ENCODE data around the gene VOPP1. TPM values are rescaled to one million over a fixed set of nuclear protein-coding genes. Genes with fewer than 3 reads are reported as not detected.
A peak's percentile ranks its signal among the peaks of the same experiment; 100 is the strongest.
"Not testable (repeated sequence)": the region's sequence is repeated elsewhere in the genome, so short reads cannot be mapped to it uniquely, and the experiment has no call there.

The VOPP1 gene
- total RNA-seq, 2 donors from 2014 or later = 70.3 to 73.4 TPM

- Histone ChIP-seq H3K27ac (no peak overlapping the region), H3K36me3 (no peaks in the 10 kb centered on the region), H3K9ac (ENCODE audit: low read depth in 2 of 2, low read length in 2 of 2) (peak overlapping the region in 1 of 2 donors; percentile 3), H3K27me3 (no peaks in the 10 kb centered on the region), H3K4me3 (no peak overlapping the region), H3K4me1 (no peaks in the 10 kb centered on the region), H3K9me3 (no peaks in the 10 kb centered on the region)
- no peak for TF ChIP-seq CTCF (IDR thresholded peaks at IDR 0.05)
- DNase-seq = no peak
- intact Hi-C loops (cut with DNase I) = no loop called here
Observed at GRCh38 chr7:55475855-55476803, 96.2 kb downstream of the VOPP1 start.

- DNase-seq = peak; percentile 8
- intact Hi-C loops (cut with DNase I) = no loop called here
Observed at GRCh38 chr7:55474944-55475854, 97.1 kb downstream of the VOPP1 start.

GRCh38 chr7:55473932-55474331 lies 98.4 kb downstream of the VOPP1 start:
- intact Hi-C loops (cut with DNase I) = no loop called here
- no peak for DNase-seq
- Histone ChIP-seq H3K9me3 (no peaks in the 10 kb centered on the region), H3K9ac (ENCODE audit: low read depth in 2 of 2, low read length in 2 of 2) (no peak overlapping the region), H3K36me3 (no peaks in the 10 kb centered on the region), H3K27ac (no peak overlapping the region), H3K4me1 (no peaks in the 10 kb centered on the region), H3K4me3 (no peak overlapping the region), H3K27me3 (no peaks in the 10 kb centered on the region)
- no peak for TF ChIP-seq CTCF (IDR thresholded peaks at IDR 0.05)

More at GRCh38 chr7:55474944-55475854, 97.1 kb downstream of the VOPP1 start:
- H3K4me3 ChIP-seq = no peak overlapping the region
- H3K9ac ChIP-seq (ENCODE audit: low read depth in 2 of 2, low read length in 2 of 2) = no peak overlapping the region
- no peak for TF ChIP-seq CTCF (IDR thresholded peaks at IDR 0.05)
- no peak overlapping the region for H3K27ac ChIP-seq
- no peaks in the 10 kb centered on the region for H3K36me3 ChIP-seq
- no peaks in the 10 kb centered on the region for H3K4me1 ChIP-seq
- H3K9me3 ChIP-seq = no peaks in the 10 kb centered on the region
- no peaks in the 10 kb centered on the region for H3K27me3 ChIP-seq

- Histone ChIP-seq H3K9ac (ENCODE audit: low read depth in 2 of 2, low read length in 2 of 2) (no peak overlapping the region), H3K9me3 (no peaks in the 10 kb centered on the region), H3K4me3 (no peak overlapping the region), H3K27ac (no peak overlapping the region), H3K4me1 (no peaks in the 10 kb centered on the region), H3K36me3 (no peaks in the 10 kb centered on the region), H3K27me3 (no peaks in the 10 kb centered on the region)
- no peak for TF ChIP-seq CTCF (IDR thresholded peaks at IDR 0.05)
- DNase-seq = no peak
- intact Hi-C loops (cut with DNase I) = no loop called here
Observed at GRCh38 chr7:55472928-55473725, 99.2 kb downstream of the VOPP1 start.

- DNase-seq; H3K36me3 ChIP-seq; H3K27me3 ChIP-seq; intact Hi-C loops (cut with DNase I); H3K4me1 ChIP-seq; H3K4me3 ChIP-seq; H3K27ac ChIP-seq; H3K9me3 ChIP-seq; H3K9ac ChIP-seq (ENCODE audit: low read depth in 2 of 2, low read length in 2 of 2): not testable (repeated sequence)
Observed at GRCh38 chr7:55472406-55472805, 99.9 kb downstream of the VOPP1 start.

- H3K36me3 ChIP-seq; H3K9me3 ChIP-seq; intact Hi-C loops (cut with DNase I); H3K27me3 ChIP-seq; H3K4me1 ChIP-seq; H3K4me3 ChIP-seq; H3K27ac ChIP-seq; H3K9ac ChIP-seq (ENCODE audit: low read depth in 2 of 2, low read length in 2 of 2); DNase-seq: not testable (repeated sequence)
Observed at GRCh38 chr7:55471594-55471993, 100.7 kb downstream of the VOPP1 start.
